NCI-H2107 treated with DMSO at 0.1 percent for 48 hours (cell line): ENCODE measurements around the gene GCN1.
A peak's percentile ranks its signal among the peaks of the same experiment; 100 is the strongest.

ENCODE experiments used
- DNase-seq: peaks from one replicate; lab custom pipeline; 2025; ENCODE audit not compliant: unreplicated experiment; lab: John Stamatoyannopoulos, UW

The GCN1 gene

GRCh38 chr12:120230326-120230973 is 35.9 kb upstream of the GCN1 start:
- peak; percentile 49 for DNase-seq

DNA sequence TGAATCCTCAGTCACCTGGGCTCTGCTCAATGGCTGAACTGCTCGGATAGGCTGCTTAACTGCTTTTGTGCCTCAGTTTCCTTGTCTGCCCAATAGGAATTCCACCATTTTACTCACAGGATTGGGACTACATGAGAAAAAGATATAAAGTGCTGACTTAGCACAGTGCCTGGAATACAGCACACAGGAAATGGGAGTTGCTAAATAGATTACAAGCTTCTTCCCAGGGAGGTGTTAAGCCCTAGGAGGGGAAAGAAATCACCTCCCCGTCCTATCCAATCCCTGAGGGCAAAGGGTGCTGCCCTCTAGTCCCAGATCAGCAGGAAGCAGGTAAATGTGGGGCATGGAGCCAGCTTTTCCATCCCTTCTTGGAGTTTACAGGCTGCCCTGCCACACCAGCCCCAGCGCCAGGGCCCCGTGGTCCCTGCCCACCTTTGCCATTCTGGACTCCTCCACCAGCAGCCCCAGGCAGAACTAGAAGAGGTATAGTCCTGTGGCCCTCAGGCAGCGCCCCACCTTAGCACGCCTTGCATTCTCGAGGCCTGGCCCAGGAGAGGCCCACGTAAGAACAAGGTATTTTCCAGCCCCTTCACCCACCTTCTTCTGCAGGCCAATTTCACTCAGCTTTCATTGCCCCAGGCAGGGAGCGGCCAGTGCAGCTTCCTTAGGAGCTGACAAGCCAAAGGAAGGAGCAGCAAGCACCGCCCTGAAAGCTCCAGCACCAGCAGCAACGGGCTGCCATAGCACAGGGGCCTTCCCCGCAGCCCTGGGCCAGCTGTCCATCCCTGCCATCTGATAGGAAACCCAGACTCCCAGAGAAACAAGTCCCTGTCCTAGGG is 35.2 kb upstream of the GCN1 start:
- no peak for DNase-seq

DNA sequence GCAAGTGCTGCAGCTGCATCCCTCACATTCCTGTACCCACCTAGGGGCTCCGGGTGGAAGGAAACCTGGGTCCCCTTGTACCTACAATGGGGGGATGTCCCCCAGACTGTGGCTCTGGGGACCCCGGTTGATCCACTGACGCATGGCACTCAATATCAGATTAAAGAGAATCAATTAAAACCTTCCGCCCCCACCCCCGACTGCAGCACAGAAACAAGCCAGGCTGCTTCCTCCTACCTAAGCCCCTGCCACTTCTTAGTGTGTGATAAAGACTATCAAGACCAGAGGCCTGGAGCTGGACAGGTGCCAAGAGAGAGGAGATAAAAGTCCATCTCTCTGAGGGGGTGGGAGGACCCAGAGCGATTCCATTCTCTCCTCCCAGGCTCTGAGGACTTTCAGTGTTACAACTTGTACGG is 34.6 kb upstream of the GCN1 start:
- no peak for DNase-seq

DNA sequence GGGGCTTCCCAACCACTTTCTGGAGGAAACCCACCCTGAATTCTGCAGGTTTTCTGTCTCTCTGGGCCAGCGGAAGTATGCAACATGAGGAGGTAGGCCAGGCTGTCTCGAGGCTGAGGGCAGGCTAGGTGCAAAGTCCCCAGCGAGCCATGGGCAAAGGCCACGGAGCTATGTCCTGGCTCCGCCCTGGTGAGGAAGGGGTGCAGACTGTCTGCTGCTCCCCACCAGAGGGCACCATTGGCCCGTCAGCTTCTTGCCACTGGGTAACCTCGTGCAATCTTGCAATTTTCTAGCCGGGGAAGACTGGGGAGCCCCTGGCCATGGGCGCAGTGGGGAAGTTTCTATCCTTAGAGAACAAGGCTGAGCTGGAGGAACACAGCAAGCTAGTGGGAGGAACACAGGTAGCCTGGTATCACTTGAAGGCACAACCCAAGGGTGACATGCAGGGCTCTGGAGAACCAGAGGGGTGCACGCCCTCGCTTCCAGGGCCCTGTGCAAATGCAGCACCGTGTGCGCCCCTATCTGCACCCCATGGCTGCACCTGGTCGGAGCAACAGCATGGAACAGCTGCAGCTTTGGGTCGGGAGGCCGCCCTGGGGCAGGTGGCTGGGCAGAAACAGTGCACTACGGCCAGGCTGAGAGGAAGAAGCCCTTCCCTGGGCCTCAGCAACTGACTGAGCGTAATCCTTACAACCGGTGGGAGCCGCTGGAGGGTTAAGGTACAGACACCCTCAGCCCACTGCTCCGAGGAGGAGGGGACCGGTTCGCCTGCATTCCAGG is 34.0 kb upstream of the GCN1 start:
- peak; percentile 69 for DNase-seq

DNA sequence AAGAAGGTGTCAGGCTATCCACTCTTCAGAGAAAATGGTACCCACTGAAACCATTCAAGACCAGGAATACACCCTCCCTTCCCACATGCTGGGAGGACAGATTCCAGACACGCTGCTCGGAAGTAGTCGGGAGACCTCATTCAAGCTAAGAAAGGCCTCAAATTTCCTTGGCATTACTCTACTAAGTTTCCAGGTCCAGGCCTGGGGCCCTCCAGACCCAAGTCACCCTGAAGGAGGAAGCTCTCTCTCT is 33.5 kb upstream of the GCN1 start:
- no peak for DNase-seq

GRCh38 chr12:120227233-120228040 is 32.9 kb upstream of the GCN1 start:
- DNase-seq, result no peak

DNA sequence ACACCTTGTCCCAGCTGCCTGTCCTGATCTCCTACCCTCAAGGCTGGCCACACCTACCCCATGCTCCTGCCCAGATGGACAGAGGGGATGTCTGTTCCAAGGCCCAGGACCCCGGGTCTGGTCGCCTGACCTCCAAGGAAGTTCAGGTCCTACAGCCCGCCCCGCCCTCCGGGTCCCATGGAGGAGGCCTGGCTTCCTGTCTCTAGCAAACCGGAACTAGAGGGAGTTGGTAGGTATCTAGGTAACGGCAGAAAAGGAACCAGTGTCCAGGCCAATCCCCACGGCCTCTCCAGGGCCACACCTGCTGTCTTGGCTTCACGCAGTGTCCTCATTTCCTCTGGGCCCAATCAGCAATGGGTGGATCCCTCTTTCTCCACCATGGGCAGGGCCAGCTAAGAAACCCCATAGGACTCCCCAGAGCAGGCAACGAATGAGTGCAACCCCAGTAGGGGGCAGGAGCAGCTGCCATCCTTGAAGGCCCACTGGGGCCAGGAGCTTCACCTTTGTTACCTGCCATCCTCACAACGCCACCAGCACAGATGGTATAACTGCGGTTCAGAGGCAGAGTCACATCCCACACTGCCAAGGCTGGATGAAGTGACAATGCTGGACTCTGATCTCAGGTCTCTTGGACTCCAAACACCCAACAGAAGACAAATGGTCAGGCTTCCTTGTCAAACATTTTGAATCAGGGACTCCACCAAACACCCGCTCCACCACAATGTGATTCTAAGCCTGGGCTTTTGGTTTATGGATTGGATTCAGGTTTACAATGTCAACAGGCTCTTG is 31.5 kb upstream of the GCN1 start:
- no peak for DNase-seq

- no peak for DNase-seq
Measured at GRCh38 chr12:120225200-120225558, 30.7 kb upstream of the GCN1 start.

- DNase-seq, result peak; percentile 85
Measured at GRCh38 chr12:120224304-120225199, 30.0 kb upstream of the GCN1 start.

- DNase-seq, result no peak
Measured at GRCh38 chr12:120223458-120224303, 29.2 kb upstream of the GCN1 start.

DNA sequence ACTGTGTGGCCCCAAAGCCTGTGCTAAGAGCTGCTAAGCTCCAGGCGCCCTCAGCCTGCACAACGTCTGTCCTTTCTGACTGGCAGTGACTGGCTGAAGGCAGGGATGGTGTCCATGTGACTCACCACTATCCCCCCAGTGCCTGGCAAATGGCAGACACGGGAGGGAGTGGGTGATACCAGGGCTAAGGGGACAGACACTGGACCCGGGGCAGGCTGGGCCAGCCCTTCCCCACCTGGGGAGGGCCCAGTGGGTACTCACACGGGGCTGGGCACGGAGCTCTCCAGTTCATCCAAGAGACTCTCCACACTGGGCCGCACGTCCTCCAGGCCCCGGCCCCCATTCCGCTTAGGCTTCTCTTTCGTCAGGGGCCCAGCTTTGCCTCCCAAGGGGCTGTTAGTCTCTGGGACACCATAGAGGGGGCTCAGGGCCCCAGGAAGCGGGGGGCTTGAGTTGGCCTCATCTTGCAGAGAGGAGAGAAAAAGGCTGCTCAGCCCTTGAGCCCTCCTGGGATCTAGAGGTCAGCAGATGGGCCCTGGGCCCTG is 27.8 kb upstream of the GCN1 start:
- no peak for DNase-seq

GRCh38 chr12:120221576-120221900 is 27.0 kb upstream of the GCN1 start:
- no peak for DNase-seq

DNA sequence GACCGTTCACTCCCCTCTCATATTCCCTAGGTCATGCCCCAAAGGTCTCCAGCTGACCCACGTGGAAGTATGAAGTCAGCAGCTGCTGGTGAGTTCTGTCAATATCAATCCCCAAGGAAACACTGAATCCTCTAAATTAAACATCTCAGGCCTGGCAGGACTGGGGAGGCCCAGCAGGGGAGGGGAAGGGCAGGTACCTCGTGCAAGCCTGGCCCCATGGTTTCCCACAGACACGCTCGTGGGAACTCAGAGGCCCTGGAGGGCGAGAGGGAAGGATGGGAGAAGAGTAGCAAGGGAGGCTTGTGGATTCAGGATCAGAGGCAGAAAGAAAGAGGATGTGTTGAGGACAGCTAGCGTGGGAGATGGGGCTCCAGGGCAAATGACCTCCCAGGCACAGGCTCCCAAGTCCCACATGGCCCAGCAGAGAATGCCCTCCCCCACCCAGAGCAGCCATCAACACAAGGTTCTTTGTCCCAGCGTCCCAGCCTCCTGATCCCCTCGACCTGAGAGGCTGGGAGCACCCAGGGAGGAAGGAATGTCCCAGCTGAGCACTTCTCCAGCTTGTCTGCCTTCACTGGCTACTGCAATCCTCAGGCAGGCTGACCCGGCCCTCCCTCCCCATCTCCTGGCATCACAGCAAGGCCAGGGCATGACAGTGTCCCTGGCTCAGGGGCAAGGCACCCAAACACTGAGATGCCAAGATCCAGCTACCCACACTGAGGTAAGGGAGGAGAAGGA is 26.5 kb upstream of the GCN1 start:
- DNase-seq, result no peak

GRCh38 chr12:120218680-120219606 is 24.4 kb upstream of the GCN1 start:
- no peak for DNase-seq

DNA sequence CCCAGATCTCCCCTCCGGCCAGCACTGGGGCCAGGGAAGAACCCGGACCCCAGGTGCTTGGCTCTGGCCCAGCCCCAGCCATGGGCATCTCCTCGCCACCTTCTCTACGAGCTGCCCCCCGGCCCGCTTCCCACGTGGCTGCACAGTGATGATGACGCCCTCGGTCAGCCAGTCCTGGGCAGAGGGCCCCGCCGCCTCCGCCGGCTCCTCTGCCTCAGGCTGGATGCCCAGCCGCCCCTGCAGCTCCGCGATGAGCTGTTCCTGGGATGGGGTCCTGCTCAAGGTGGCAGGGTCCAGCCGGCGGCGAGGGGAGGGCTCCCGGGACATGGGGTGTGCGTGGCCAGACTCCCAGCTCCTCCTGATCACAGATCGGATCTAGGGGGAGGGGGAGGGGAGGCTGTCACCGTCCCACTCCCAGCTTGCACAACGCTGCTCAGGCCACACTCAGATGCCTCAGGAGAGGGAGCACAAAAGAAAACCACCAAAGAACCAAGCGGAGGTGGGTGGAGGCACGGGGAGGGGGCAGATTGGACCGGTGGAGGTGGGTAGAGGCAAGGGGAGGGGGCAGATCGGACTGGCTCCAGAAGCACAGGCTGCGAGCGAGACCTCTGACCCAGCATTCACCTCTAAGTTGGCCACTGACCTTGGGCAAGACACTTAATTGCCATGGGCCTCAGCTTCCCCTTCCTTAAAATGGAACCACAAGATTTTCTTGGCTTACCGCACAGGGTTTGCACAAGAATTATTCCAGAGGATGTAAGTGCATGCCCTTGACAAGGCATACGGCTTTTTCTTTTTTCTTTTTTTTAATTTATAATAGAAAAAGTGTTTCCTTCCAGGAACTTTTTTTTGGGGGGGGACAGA is 22.5 kb upstream of the GCN1 start:
- DNase-seq, result no peak
